ENCODE results near the gene RAB44. TPM values are rescaled to one million over a fixed set of nuclear protein-coding genes. Genes with fewer than 3 reads are reported as not detected.

The RAB44 gene
- total RNA-seq, 2 experiments from 2014 or later: not detected

DNA sequence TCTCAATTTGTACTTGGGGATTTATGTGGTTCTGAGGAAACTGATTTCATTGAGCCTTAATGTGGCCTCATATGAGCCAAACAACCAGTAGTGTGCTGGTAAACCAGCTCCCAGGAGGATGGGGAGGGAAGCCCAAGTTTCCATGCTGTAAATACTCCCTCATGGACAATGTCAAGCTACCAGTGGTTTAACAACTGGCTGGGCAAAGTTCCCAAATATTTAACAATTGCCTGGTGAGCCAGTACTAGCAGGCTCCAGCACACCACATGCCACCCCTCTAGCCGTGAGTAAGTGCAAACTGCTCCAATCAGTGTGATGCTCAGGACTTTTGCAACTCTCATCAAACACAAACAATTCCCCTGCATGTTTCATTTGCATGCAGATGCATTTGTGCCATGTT, 38.4 kb upstream of the RAB44 start:
- POLR2A ChIA-PET: no interaction called here
- Mint-ChIP-seq H3K4me3 (no peak overlapping the region), H3K9me3 (ENCODE audit: insufficient read depth) (no peaks in the 10 kb centered on the region), H3K4me1 (ENCODE audit: low read depth) (peaks cover 17% of the 10 kb centered on the region), H3K27ac (no peak overlapping the region), H3K36me3 (ENCODE audit: low read depth) (no peaks in the 10 kb centered on the region), H3K27me3 (ENCODE audit: low read depth) (peaks cover 44% of the 10 kb centered on the region)
- ATAC-seq (no peak), DNase-seq (no peak)
- CTCF ChIA-PET: no interaction called here

GRCh38 chr6:36660771-36661471, 36.7 kb upstream of the RAB44 start:
- Mint-ChIP-seq H3K4me1 (ENCODE audit: low read depth) (peaks cover 17% of the 10 kb centered on the region), H3K9me3 (ENCODE audit: insufficient read depth) (no peaks in the 10 kb centered on the region), H3K27ac (no peak overlapping the region), H3K27me3 (ENCODE audit: low read depth) (peaks cover 35% of the 10 kb centered on the region), H3K36me3 (ENCODE audit: low read depth) (no peaks in the 10 kb centered on the region), H3K4me3 (no peak overlapping the region)
- ATAC-seq (no peak), DNase-seq (no peak)
- CTCF ChIA-PET: no interaction called here
- POLR2A ChIA-PET: no interaction called here

- ChIA-PET CTCF (interaction anchor here (0.9 to 2.0 kb wide), 3 partner anchors 12 to 120 kb away, joined by 3 to 5 read pairs (median 4); no protein-coding TSS in a partner anchor), POLR2A (interaction anchor here (0.6 to 0.9 kb wide), 2 partner anchors 17 to 218 kb away, joined by 3 read pairs; partner anchors contain the start of gene CDKN1A)
- H3K4me1 Mint-ChIP-seq (ENCODE audit: low read depth): peaks cover 17% of the 10 kb centered on the region
- H3K27ac Mint-ChIP-seq: no peak overlapping the region
- peaks cover 28% of the 10 kb centered on the region for H3K27me3 Mint-ChIP-seq (ENCODE audit: low read depth)
- no peaks in the 10 kb centered on the region for H3K9me3 Mint-ChIP-seq (ENCODE audit: insufficient read depth)
- H3K36me3 Mint-ChIP-seq (ENCODE audit: low read depth): no peaks in the 10 kb centered on the region
- H3K4me3 Mint-ChIP-seq: no peak overlapping the region
- no peak for DNase-seq
- ATAC-seq: peak; percentile 13
Observed at GRCh38 chr6:36662380-36662779, 35.2 kb upstream of the RAB44 start.

GRCh38 chr6:36662827-36663256, 34.8 kb upstream of the RAB44 start:
- POLR2A ChIA-PET: interaction anchor here (0.6 to 0.9 kb wide), 2 partner anchors 16 to 62 kb away, joined by 3 to 5 read pairs; partner anchors contain the start of gene CDKN1A
- Mint-ChIP-seq H3K27me3 (ENCODE audit: low read depth) (peaks cover 24% of the 10 kb centered on the region), H3K4me3 (no peak overlapping the region), H3K36me3 (ENCODE audit: low read depth) (no peaks in the 10 kb centered on the region), H3K4me1 (ENCODE audit: low read depth) (peaks cover 17% of the 10 kb centered on the region), H3K9me3 (ENCODE audit: insufficient read depth) (no peaks in the 10 kb centered on the region), H3K27ac (no peak overlapping the region)
- DNase-seq (no peak), ATAC-seq (peak; percentile 31)
- CTCF ChIA-PET: interaction anchor here (0.6 to 2.0 kb wide), 5 partner anchors 12 to 436 kb away, joined by 3 to 5 read pairs (median 4); partner anchors contain the start of gene CDKN1A

DNA sequence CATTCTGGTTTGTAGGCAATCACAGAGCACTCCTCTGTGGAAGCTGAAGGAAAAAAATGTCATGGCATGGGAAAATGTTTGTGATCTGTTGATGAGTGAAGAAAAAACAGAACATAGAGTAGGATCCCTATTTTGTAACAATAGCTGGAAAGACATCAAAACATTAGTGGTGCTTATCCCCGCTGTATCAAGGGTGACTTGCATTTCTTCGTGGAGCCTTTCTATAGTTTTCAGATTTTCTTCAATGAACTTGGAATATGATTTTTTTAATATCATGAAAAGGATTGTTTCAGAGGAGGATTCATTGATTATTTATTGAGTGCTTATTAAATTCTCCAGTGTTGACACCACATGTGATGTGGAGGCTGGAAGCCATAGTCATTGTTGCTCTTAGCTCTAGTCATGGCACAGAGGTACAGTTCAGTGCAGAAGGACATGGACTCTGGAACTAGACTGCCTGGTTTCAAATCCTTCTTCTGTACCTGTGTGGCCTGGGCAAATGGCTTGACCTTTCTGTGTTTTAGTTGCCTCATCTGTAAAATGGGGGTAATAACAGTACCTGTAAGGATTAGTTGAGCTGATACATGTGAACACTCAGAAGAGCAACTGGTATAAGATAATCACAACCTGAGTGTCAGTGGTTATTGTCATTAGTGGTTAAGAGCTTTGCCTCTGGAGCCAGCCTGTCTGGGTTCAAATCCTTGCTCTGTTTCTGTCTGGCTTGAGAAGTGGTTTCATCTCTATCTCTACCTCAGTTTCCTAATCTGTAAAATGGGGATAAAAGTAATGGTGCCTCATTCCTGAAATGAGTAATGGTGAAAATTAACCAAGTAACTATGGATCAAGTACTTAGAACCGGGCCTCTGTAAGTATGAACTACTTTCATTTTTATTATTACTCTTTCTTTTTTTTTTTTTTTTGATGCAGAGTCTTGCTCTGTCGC, 33.9 kb upstream of the RAB44 start:
- ATAC-seq: no peak
- Mint-ChIP-seq H3K27ac (no peak overlapping the region), H3K4me3 (no peak overlapping the region), H3K27me3 (ENCODE audit: low read depth) (peaks cover 18% of the 10 kb centered on the region), H3K4me1 (ENCODE audit: low read depth) (peaks cover 21% of the 10 kb centered on the region), H3K36me3 (ENCODE audit: low read depth) (no peaks in the 10 kb centered on the region), H3K9me3 (ENCODE audit: insufficient read depth) (no peaks in the 10 kb centered on the region)
- ChIA-PET CTCF (interaction anchor here (0.6 to 2.0 kb wide), 6 partner anchors 11 to 210 kb away, joined by 3 to 5 read pairs (median 4); partner anchors contain the start of gene CDKN1A), POLR2A (interaction anchor here (0.6 kb wide), 1 partner anchor 63 kb away, joined by 5 read pairs; no protein-coding TSS in a partner anchor)
- no peak for DNase-seq

DNA sequence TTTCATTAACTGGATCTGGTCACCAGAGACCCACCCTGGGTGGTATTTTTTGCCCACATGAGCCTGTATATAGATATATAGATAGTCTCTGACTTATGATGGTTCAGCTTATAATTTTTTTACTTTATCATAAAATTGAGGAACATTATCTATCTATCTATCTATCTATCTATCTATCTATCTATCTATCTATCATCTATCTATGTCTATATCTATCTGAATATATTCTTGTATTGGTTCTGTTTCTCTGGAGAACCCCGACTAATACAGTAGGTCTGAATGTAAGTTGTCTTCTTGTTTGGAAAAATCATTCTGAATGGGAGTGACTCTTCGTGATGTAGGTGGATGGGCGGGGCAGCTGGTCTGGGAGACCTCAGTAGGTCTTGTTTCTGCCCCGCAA, 32.4 kb upstream of the RAB44 start:
- no peak for DNase-seq
- no peak for ATAC-seq
- ChIA-PET CTCF (no interaction called here), POLR2A (no interaction called here)
- no peak overlapping the region for H3K4me3 Mint-ChIP-seq
- no peaks in the 10 kb centered on the region for H3K9me3 Mint-ChIP-seq (ENCODE audit: insufficient read depth)
- H3K36me3 Mint-ChIP-seq (ENCODE audit: low read depth): no peaks in the 10 kb centered on the region
- H3K27me3 Mint-ChIP-seq (ENCODE audit: low read depth): peaks cover 6% of the 10 kb centered on the region
- H3K4me1 Mint-ChIP-seq (ENCODE audit: low read depth): peaks cover 21% of the 10 kb centered on the region
- no peak overlapping the region for H3K27ac Mint-ChIP-seq

DNA sequence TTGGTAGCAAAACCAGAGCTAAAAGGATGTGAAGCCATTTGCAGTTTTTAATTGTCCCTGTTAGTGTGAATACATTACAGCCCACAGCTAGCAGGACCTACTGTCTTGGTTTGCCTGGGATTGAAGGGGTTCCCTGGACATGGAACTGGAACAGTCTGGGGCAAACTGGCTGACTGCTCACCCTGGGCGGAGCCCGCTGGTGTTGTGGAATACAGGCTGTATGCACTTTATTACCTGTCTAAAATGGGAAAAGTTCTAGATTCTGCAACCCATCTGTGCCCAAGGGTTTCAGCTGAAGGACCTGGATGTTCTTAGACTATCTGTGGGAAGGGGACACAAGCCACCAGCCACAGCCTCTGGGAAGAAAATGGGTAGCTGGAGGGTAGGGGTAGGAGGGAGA, 31.3 kb upstream of the RAB44 start:
- ATAC-seq (no peak), DNase-seq (no peak)
- Mint-ChIP-seq H3K36me3 (ENCODE audit: low read depth) (no peaks in the 10 kb centered on the region), H3K4me3 (no peak overlapping the region), H3K4me1 (ENCODE audit: low read depth) (peaks cover 21% of the 10 kb centered on the region), H3K27ac (no peak overlapping the region), H3K9me3 (ENCODE audit: insufficient read depth) (no peaks in the 10 kb centered on the region), H3K27me3 (ENCODE audit: low read depth) (peaks cover 5% of the 10 kb centered on the region)
- ChIA-PET CTCF (interaction anchor here (0.8 to 1.2 kb wide), 4 partner anchors 13 to 89 kb away, joined by 3 to 4 read pairs (median 3); partner anchors contain the start of gene CDKN1A), POLR2A (interaction anchor here (1.3 kb wide), 1 partner anchor 12 kb away, joined by 4 read pairs; the partner anchor contains the start of gene CDKN1A)

- H3K36me3 Mint-ChIP-seq (ENCODE audit: low read depth): no peaks in the 10 kb centered on the region
- CTCF ChIA-PET: interaction anchor here (0.8 to 1.2 kb wide), 6 partner anchors 10 to 89 kb away, joined by 3 to 4 read pairs (median 3); partner anchors contain the start of gene CDKN1A
- H3K4me3 Mint-ChIP-seq: no peak overlapping the region
- ATAC-seq: no peak
- H3K27ac Mint-ChIP-seq: no peak overlapping the region
- no peaks in the 10 kb centered on the region for H3K9me3 Mint-ChIP-seq (ENCODE audit: insufficient read depth)
- H3K4me1 Mint-ChIP-seq (ENCODE audit: low read depth): peaks cover 21% of the 10 kb centered on the region
- peaks cover 5% of the 10 kb centered on the region for H3K27me3 Mint-ChIP-seq (ENCODE audit: low read depth)
- POLR2A ChIA-PET: interaction anchor here (1.3 kb wide), 1 partner anchor 11 kb away, joined by 4 read pairs; the partner anchor contains the start of gene CDKN1A
- no peak for DNase-seq
Observed at GRCh38 chr6:36666826-36667591, 30.6 kb upstream of the RAB44 start.

DNA sequence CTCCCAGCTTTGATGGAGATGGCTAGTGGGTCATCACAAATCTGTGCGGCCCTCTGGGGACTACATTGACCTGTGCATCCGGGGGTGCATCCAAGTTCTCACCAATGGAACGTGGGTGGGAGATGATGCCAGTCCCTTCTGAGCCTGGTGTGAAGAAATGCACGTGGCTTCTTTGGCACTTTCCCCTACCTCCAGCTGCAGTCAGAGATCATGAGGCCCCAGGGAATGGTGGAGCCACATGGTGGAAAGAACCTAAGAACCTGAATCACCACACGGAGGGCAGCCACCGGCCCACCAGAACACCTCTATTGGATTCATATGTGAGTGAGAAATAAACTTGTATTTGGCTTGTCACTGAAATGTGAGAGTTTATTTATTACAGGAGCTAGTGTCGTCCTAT, 29.0 kb upstream of the RAB44 start:
- H3K27me3 Mint-ChIP-seq (ENCODE audit: low read depth): no peaks in the 10 kb centered on the region
- ChIA-PET POLR2A (no interaction called here), CTCF (interaction anchor here (1.4 to 1.5 kb wide), 2 partner anchors 10 to 16 kb away, joined by 3 to 4 read pairs; partner anchors contain the start of gene CDKN1A)
- no peak for ATAC-seq
- H3K36me3 Mint-ChIP-seq (ENCODE audit: low read depth): no peaks in the 10 kb centered on the region
- H3K27ac Mint-ChIP-seq: no peak overlapping the region
- H3K4me1 Mint-ChIP-seq (ENCODE audit: low read depth): peaks cover 7% of the 10 kb centered on the region
- no peak overlapping the region for H3K4me3 Mint-ChIP-seq
- H3K9me3 Mint-ChIP-seq (ENCODE audit: insufficient read depth): no peaks in the 10 kb centered on the region
- no peak for DNase-seq

DNA sequence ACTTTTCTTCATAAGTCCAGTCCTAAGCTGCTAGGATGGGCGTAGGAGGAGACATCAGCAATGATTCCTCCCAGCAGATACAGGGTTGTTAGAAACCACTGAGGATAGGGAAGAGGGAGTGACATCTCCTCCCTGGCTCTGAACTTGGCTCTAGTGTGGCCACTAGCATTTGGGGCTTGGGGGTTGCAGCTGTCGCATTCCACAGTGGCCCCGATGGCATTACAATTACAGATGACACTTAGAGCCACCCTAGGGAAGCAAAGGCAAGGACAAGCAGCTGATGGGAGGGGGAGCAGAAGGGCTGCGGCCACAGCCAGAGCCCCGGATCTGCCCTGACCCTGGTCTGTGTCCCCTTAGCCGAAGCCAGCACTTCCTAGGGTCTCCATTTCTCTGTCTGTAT, 28.6 kb upstream of the RAB44 start:
- no peaks in the 10 kb centered on the region for H3K27me3 Mint-ChIP-seq (ENCODE audit: low read depth)
- H3K9me3 Mint-ChIP-seq (ENCODE audit: insufficient read depth): no peaks in the 10 kb centered on the region
- DNase-seq: no peak
- ATAC-seq: no peak
- ChIA-PET POLR2A (no interaction called here), CTCF (interaction anchor here (1.0 to 1.5 kb wide), 3 partner anchors 10 to 54 kb away, joined by 3 to 4 read pairs (median 4); partner anchors contain the start of gene CDKN1A)
- H3K4me1 Mint-ChIP-seq (ENCODE audit: low read depth): peaks cover 5% of the 10 kb centered on the region
- H3K36me3 Mint-ChIP-seq (ENCODE audit: low read depth): no peaks in the 10 kb centered on the region
- H3K27ac Mint-ChIP-seq: no peak overlapping the region
- no peak overlapping the region for H3K4me3 Mint-ChIP-seq

GRCh38 chr6:36670271-36670670, 27.4 kb upstream of the RAB44 start:
- Mint-ChIP-seq H3K36me3 (ENCODE audit: low read depth) (no peaks in the 10 kb centered on the region), H3K4me1 (ENCODE audit: low read depth) (peaks cover 8% of the 10 kb centered on the region), H3K27ac (no peak overlapping the region), H3K4me3 (no peak overlapping the region), H3K27me3 (ENCODE audit: low read depth) (no peaks in the 10 kb centered on the region), H3K9me3 (ENCODE audit: insufficient read depth) (no peaks in the 10 kb centered on the region)
- POLR2A ChIA-PET: no interaction called here
- ATAC-seq (no peak), DNase-seq (no peak)
- CTCF ChIA-PET: no interaction called here
